ENCODE measurements around the gene SH3BP4. TPM values are rescaled to one million over a fixed set of nuclear protein-coding genes. Genes with fewer than 3 reads are reported as not detected.

The SH3BP4 gene
- total RNA-seq, 1 experiment from 2014 or later = 93.8 TPM

- Histone ChIP-seq H3K79me1 (ENCODE audit: insufficient read depth, low read depth, low read length, poor library complexity, severe bottlenecking) (no peaks in the 10 kb centered on the region), H3K56ac (ENCODE audit: insufficient read length, low read depth, low read length) (no peak overlapping the region), H2AFZ (ENCODE audit: low read length) (no peak overlapping the region), H2AK5ac (ENCODE audit: insufficient read length, low read length) (no peak overlapping the region), H3K23ac (ENCODE audit: insufficient read length, low read depth, low read length) (no peak overlapping the region), H3K4ac (ENCODE audit: low read depth, low read length) (no peak overlapping the region), H3K9me3 (ENCODE audit: control insufficient read depth, low read depth, low read length) (no peaks in the 10 kb centered on the region), H4K20me1 (ENCODE audit: control insufficient read depth, insufficient read depth, insufficient read length) (no peaks in the 10 kb centered on the region), H2BK20ac (ENCODE audit: low read depth, low read length, poor library complexity, severe bottlenecking) (no peak overlapping the region), H2BK5ac (ENCODE audit: insufficient read length, low read length) (no peak overlapping the region), H3K23me2 (ENCODE audit: insufficient read length, low read depth, low read length, poor library complexity, severe bottlenecking) (peaks cover 32% of the 10 kb centered on the region), H2BK120ac (ENCODE audit: low read depth, low read length, poor library complexity, severe bottlenecking) (no peak overlapping the region), H3K79me2 (ENCODE audit: insufficient read depth, low read length) (peaks cover 10% of the 10 kb centered on the region; the same call in 1 of the 2 replicates), H2BK12ac (ENCODE audit: insufficient read length, low read depth, low read length) (no peak overlapping the region), H2BK15ac (ENCODE audit: low read depth, low read length) (no peak overlapping the region), H3K9ac (ENCODE audit: extremely low read depth, insufficient read length, low read length) (peak overlapping the region; percentile 28), H4K5ac (ENCODE audit: insufficient read length, low read depth, low read length) (no peak overlapping the region), H3T11ph (ENCODE audit: low read length) (no peak overlapping the region), H3K27ac (ENCODE audit: insufficient read length, low read depth, low read length) (no peak overlapping the region), H3K18ac (ENCODE audit: insufficient read length, low read depth, low read length) (no peak overlapping the region), H3K4me2 (ENCODE audit: insufficient read depth, insufficient read length, low read length) (peak overlapping the region; percentile 87), H3K14ac (ENCODE audit: insufficient read depth, low read length) (no peak overlapping the region), H3K27me3 (ENCODE audit: insufficient read depth, low read length) (no peaks in the 10 kb centered on the region; the same call in 1 of the 2 replicates), H4K91ac (ENCODE audit: insufficient read length, low read depth, low read length) (no peak overlapping the region), H3K4me1 (ENCODE audit: insufficient read depth, low read length) (peaks cover 12% of the 10 kb centered on the region), H4K8ac (replicated peaks; ENCODE audit: insufficient read length, low read depth, low read length) (no peak overlapping the region)
- Mint-ChIP-seq H3K27ac (peak overlapping the region in 2 of 3 experiments; percentile 55 to 86; a peak in 2 of 7 replicates), H3K27me3 (ENCODE audit: low read depth) (peaks cover 28% of the 10 kb centered on the region), H3K36me3 (ENCODE audit: insufficient read depth in 1 of 3, low read depth in 3 of 3) (peaks cover 0 to 13% (median 7%) of the 10 kb centered on the region in 3 experiments; a peak in 4 of 7 replicates), H3K4me3 (peak overlapping the region; percentile 77 to 87), H3K9me3 (no peaks in the 10 kb centered on the region; a peak in 1 of 5 replicates), H3K4me1 (peaks cover 41 to 42% of the 10 kb centered on the region in 2 experiments)
- DNase-seq = no peak
- TF ChIP-seq, protein P1, sequence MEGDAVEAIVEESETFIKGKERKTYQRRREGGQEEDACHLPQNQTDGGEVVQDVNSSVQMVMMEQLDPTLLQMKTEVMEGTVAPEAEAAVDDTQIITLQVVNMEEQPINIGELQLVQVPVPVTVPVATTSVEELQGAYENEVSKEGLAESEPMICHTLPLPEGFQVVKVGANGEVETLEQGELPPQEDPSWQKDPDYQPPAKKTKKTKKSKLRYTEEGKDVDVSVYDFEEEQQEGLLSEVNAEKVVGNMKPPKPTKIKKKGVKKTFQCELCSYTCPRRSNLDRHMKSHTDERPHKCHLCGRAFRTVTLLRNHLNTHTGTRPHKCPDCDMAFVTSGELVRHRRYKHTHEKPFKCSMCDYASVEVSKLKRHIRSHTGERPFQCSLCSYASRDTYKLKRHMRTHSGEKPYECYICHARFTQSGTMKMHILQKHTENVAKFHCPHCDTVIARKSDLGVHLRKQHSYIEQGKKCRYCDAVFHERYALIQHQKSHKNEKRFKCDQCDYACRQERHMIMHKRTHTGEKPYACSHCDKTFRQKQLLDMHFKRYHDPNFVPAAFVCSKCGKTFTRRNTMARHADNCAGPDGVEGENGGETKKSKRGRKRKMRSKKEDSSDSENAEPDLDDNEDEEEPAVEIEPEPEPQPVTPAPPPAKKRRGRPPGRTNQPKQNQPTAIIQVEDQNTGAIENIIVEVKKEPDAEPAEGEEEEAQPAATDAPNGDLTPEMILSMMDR (conservative IDR thresholded peaks at IDR 0.05) = no peak; the same call in 2 of the 3 replicates
- WGBS (ENCODE audit: extremely low coverage, insufficient read length, low lambda C conversion rate) = no CpG with 5 or more reads among the region's 59 CpGs
Observed at GRCh38 chr2:234950730-234951663, 820 bp upstream of the SH3BP4 start.
